ENCODE measurements around the gene SARDH.

DNA sequence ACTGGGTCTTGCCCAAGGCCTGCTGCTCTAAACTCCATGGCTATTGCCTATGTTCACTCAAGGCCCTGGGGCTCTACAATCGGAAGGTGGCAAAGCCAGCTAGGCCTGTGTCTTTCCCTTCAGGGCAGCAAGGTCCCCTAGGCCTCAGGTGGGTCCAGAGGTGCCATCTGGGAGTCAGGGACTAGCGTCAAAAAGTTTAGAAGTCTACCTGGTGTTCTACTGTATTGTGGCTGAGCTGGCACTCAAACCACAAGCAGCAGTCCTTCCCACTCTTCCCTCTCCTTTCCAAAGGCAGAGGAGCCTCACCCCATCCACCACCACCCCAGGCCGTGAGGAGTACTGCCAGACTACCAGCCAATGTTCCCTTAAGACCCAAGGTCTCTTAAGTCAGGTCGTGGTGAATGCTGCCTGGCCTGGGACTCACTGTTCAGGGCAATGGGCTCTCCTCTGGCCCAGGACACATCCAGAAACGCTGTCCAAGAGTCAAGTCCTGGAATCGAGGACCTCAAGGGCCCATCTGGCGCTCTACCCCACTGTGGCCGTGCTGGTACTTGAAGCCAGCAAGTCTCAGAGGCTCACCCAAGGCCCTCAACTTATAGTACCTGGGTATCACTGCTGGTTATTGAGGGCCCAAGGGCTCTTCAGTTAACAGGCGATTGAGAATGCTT lies 13.0 kb upstream of the SARDH start:
- TF ChIP-seq FOXA1 (IDR thresholded peaks at IDR 0.05) (no peak), FOXM1 (IDR thresholded peaks at IDR 0.05; ENCODE audit: borderline replicate concordance) (no peak), ELF4 (IDR thresholded peaks at IDR 0.05) (no peak), TARDBP (IDR thresholded peaks at IDR 0.05) (no peak), SUZ12 (IDR thresholded peaks at IDR 0.05) (no peak), LEF1 (IDR thresholded peaks at IDR 0.05; ENCODE audit: borderline replicate concordance) (no peak), FOXK2 (IDR thresholded peaks at IDR 0.05) (no peak), HDGF (IDR thresholded peaks at IDR 0.05; ENCODE audit: borderline replicate concordance) (no peak)

Measured in HEK293T (cell line).